GM12878 (cell line): ENCODE measurements around the gene CDC25A.

Source experiments
- CBX5 ChIP-seq: sonication (generic); IDR thresholded peaks from 2 replicates; pipeline ENCODE4 v1.6.1; 2016; ENCODE audit warnings: low read depth, moderate library complexity, mild to moderate bottlenecking, inconsistent platforms
- CTCF ChIP-seq, 3 experiments: IDR thresholded peaks in 2 of 3; conservative IDR thresholded peaks in 1 of 3; 2 replicates each; pipeline ENCODE4 v1.5.1; 2011; ENCODE audit warnings: low read depth in 3 of 3, low read length in 3 of 3, mild to moderate bottlenecking in 3 of 3, control low read depth in 2 of 3, moderate library complexity in 2 of 3, inconsistent platforms in 1 of 3, mixed read lengths in 1 of 3; ENCODE audit not compliant: control insufficient read depth in 2 of 3, insufficient read depth in 1 of 3; ENCODE audit errors: extremely low read depth in 1 of 3
- IRF5 ChIP-seq: fragments of 450-650 bp; IDR thresholded peaks from 2 replicates; pipeline ENCODE4 v1.6.1; 2017; ENCODE audit warnings: borderline replicate concordance
- MXI1 ChIP-seq: fragments of 150-350 bp; IDR thresholded peaks from 2 replicates; pipeline ENCODE4 v1.6.1; 2011; ENCODE audit warnings: low read depth, mild to moderate bottlenecking, inconsistent platforms, low read length, improper control_type of control experiment
- NFXL1 ChIP-seq: fragments of 450-650 bp; IDR thresholded peaks from 2 replicates; pipeline ENCODE4 v1.6.1; 2017; ENCODE audit warnings: antibody characterized with exemption, mild to moderate bottlenecking, borderline replicate concordance
- NR2C2 ChIP-seq: IDR thresholded peaks from 2 replicates; pipeline ENCODE4 v1.6.1; 2011; ENCODE audit warnings: borderline replicate concordance, low read depth; ENCODE audit not compliant: control insufficient read depth, insufficient read length
- POLR2A ChIP-seq: IDR thresholded peaks from 2 replicates; pipeline ENCODE4 v1.6.1; 2011; ENCODE audit warnings: low read depth, mild to moderate bottlenecking, low read length
- RAD51 ChIP-seq: fragments of 450-650 bp; IDR thresholded peaks from 2 replicates; pipeline ENCODE4 v1.6.1; 2016; ENCODE audit warnings: moderate library complexity, mild to moderate bottlenecking, inconsistent platforms
- RCOR1 ChIP-seq: conservative IDR thresholded peaks from 2 replicates; pipeline ENCODE4 v1.6.1; 2012; ENCODE audit warnings: low read depth, low read length, improper control_type of control experiment
- REST ChIP-seq: IDR thresholded peaks from 2 replicates; pipeline ENCODE4 v1.6.1; 2012; ENCODE audit warnings: mild to moderate bottlenecking, low read depth, low read length
- SMC3 ChIP-seq: IDR thresholded peaks from 2 replicates; pipeline ENCODE4 v1.6.1; 2011; ENCODE audit warnings: low read length, improper control_type of control experiment, borderline replicate concordance
- ZBTB11 ChIP-seq: fragments of 450-650 bp; formaldehyde crosslinking; IDR thresholded peaks from 2 replicates; pipeline ENCODE4 v1.5.0; 2022; ENCODE audit warnings: mild to moderate bottlenecking, missing genetic modification characterization

- TF ChIP-seq POLR2A (no peak), CTCF (IDR thresholded peaks at IDR 0.05 in 2 of 3, conservative IDR thresholded peaks at IDR 0.05 in 1 of 3; ENCODE audit: control insufficient read depth in 2 of 3, extremely low read depth in 1 of 3, insufficient read depth in 1 of 3, low read depth in 3 of 3, low read length in 3 of 3) (no peak), NR2C2 (no peak), RAD51 (no peak), SMC3 (no peak), IRF5 (no peak), REST (no peak), NFXL1 (no peak), RCOR1 (no peak), ZBTB11 (CRISPR knock-in tag) (no peak), MXI1 (no peak), CBX5 (no peak)
These were observed 46.5 kb downstream of the CDC25A start for GRCh38 chr3:48141604-48142137.
